ENCODE results near the gene PANX2.
A peak's percentile ranks its signal among the peaks of the same experiment; 100 is the strongest.
"Not testable (repeated sequence)": the region's sequence is repeated elsewhere in the genome, so short reads cannot be mapped to it uniquely, and the experiment has no call there.

PANX2 gene

DNA sequence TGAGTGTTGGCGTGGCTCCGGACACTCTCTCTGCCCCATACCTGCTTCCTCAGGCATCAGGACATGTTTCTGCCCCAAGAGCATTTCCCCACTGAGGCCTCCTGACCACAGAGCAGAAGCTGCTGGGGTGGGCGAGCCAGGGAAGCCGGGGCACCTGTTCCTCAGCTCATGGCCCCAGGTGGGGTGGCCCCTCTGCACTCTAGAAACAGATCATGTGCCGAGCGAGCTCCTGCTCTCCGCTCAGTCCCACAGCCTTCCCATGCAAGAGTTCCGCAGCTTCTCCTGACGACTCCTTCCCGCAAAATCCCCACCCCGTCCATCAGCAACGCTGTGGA lies 22.4 kb upstream of the PANX2 start:
- no peak for DNase-seq (ENCODE audit: low read depth)

- peak; percentile 62 for DNase-seq (ENCODE audit: low read depth)
Measured at GRCh38 chr22:50148991-50149721, 21.4 kb upstream of the PANX2 start.

GRCh38 chr22:50150161-50151129 lies 20.1 kb upstream of the PANX2 start:
- no peak for DNase-seq (ENCODE audit: low read depth)

DNA sequence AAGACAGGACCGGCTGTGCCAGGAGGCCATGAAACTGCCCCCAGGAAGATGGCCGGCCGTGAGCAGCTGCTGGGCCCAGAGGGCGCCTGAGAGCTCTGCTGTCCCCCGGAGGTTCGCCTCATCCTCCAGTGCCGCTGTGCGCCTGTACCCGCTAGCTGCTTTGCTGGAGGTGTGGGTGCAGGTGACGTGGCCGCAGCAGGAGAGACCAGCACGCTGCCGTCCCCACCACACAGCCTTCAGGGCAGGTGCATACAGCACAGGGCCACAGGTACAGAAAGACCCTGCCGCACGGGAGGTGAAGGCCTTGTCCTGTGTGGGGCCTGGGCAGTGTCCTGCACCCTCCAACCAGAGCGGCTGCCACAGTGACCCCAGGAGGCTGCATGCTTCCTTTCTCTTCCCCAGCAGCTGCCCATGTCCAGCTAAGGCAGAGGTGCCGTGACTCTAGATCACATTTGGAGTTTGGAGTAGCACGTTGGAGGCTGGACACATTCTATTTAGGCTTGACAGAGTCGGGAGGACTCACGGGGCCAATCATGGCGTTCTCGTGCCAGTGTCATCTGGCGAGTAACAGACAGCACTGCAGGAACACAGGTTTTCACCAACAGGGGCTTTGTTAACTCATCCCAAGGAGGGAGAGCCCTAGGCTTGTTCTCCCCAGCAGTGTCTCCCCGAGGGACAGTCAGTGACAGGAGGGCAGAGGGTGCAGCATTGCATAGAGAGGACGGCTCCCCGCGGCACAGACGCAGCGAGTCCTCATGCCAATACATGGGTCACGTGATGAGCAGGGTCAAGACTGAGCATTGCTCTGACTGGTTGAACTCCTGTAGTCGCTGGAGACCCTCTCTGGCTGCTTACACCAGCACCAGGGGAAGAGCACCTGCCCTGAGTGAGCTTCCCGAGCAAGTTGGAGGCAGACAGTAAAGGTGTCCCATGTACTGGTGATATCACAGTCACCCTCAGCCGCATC lies 18.7 kb upstream of the PANX2 start:
- DNase-seq (ENCODE audit: low read depth), result no peak

DNA sequence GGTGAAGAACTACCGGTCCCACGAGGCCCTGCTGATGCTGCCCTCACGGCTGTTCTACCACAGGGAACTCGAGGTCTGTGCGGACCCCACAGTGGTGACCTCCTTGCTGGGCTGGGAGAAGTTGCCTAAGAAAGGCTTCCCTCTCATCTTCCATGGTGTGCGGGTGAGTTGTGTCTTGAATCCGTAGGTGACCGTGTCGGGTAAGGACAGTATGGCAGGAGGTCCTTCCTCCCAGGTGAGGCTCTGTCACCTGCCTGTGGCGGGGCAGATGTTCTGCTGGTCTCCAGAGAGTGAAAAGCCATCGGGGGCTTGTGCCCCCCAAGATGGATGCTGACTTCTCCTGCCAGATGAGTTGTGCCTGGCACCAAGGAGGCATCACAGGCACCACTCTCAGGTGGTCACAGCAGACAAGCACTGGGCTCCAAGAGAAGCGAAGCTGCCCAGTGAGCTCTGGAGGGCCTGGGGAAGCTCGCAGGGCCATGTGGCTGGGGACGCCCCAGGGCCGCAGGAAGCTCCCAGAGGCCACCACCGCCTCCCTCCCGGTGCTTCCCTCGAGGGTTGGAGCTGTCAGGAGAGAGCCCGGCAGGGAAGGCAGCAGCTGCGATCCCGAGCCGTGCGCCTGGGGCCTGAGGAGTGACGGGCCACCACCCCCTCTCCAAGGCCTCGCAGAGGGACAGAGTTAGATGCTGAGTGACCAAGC lies 17.3 kb upstream of the PANX2 start:
- DNase-seq (ENCODE audit: low read depth), result no peak

DNA sequence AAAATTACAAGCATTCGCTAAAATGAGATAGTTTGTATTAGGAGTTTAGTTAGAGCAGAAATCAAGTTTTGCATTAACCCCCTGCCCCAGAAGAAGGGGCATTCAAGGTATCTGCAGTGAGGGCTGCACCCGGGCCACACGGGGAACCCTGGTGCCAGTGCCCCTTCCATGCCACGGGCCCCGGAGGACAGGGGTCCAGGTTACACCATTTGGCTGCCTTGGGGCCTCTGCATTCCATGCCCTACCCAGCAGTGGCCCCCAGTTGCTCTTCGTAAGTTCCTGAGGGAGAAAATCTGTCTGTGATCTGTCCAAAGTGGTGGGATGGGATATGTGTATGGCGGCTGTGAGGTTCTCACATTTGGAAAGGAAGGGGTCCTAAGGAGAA lies 16.8 kb upstream of the PANX2 start:
- DNase-seq (ENCODE audit: low read depth), result no peak

GRCh38 chr22:50157709-50158375 lies 12.7 kb upstream of the PANX2 start:
- DNase-seq (ENCODE audit: low read depth), result no peak

DNA sequence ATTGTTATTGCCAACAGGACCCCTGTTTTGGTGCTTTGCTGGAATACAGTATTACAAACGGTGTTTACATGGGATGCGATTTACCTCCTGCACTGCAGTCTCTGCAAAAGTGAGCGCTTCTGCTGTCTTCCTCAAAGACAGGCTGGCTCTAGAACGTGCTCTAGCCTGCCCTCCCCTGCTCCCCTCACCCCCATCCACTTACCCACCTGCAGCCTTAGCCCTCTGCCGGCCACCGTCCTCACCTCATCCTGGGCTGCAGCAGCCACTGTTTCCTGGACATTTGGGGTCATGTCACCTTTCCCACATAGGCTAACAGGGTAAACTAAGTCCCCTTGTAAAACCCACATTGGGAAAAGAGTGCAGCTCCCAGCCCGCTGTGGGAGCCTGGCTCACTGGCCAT lies 9.6 kb upstream of the PANX2 start:
- DNase-seq (ENCODE audit: low read depth), result no peak

GRCh38 chr22:50161508-50162390 lies 8.8 kb upstream of the PANX2 start:
- no peak for DNase-seq (ENCODE audit: low read depth)

- DNase-seq (ENCODE audit: low read depth), result no peak
Measured at GRCh38 chr22:50162391-50162956, 8.1 kb upstream of the PANX2 start.

GRCh38 chr22:50165436-50166123 lies 5.0 kb upstream of the PANX2 start:
- DNase-seq (ENCODE audit: low read depth), result no peak

DNA sequence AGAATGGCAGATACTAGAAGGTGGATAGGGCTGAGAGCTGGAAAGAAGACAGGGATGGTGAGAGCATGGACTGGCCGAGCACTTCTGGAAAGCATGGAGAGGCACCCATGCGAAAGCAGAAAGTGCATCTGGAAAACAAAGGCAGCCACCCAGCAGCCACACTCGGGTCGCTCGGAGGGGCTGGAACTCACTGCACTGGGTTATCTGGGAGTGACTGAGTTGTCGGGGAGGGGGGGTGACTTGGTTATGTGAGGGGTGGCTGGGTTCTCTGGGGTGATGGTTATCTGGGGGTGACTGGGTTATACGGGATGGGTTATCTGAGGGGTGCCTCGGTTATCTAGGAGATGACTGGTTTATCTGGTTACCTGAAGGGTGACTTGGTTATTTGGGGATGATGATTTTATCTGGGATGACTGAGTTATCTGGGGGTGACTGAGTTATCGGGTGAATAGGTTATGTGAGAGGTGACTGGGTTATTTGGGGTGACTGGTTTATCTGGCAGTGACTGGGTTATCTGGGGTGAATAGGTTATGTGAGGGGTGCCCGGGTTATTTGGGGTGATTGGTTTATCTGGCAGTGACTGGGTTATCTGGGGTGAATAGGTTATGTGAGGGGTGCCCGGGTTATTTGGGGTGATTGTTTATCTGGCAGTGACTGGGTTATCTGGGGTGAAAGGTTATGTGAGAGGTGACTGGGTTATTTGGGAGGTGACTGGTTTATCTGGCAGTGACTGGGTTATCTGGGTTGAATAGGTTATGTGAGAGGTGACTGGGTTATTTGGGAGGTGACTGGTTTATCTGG lies 2.6 kb upstream of the PANX2 start:
- DNase-seq (ENCODE audit: low read depth), result no peak

- DNase-seq (ENCODE audit: low read depth), result not testable (repeated sequence)
Measured at GRCh38 chr22:50168490-50169180, 1.9 kb upstream of the PANX2 start.

- no peak for DNase-seq (ENCODE audit: low read depth)
Measured at GRCh38 chr22:50169181-50169759, 1.3 kb upstream of the PANX2 start.

DNA sequence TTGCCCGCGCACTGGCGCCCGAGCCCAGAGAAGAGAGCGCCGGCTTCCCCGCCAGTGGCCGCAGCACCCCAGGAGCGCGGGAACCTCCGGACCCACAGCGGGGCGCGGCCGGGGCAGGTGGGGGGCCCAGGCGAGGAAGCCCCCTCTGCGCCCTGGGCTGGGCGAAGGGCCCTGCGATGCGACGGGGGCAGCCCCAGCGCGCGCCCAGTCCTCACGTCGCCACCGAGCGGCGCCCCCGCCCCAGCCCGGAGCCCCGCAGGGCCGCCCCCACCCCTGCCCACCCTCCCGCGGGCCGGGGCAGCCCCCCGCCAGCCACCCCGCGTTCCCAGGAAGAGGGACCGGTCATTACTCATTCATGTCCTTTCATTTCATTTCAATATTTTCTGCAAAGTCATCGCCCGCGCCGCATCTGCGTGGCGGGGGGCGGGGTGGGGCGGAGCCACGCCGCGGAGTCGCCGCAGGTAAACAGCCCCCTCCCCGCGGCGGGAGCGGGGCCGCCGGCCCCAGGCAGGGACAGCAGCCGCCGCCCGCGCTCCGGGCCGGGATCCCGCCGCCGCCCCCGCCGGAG lies 673 bp upstream of the PANX2 start:
- no peak for DNase-seq (ENCODE audit: low read depth)

- DNase-seq (ENCODE audit: low read depth), result no peak
Measured at GRCh38 chr22:50171319-50171964, 911 bp downstream of the PANX2 start.
